GM21529 (cell line): ENCODE measurements around the gene TLCD4.
"Not testable (repeated sequence)": the region's sequence is repeated elsewhere in the genome, so short reads cannot be mapped to it uniquely, and the experiment has no call there.

ENCODE experiments used
- ATAC-seq: cut with Tn5 transposase; IDR thresholded peaks from one replicate; pipeline ENCODE4 v1.9.1; 2021; ENCODE audit not compliant: unreplicated experiment

The TLCD4 gene, protein sequence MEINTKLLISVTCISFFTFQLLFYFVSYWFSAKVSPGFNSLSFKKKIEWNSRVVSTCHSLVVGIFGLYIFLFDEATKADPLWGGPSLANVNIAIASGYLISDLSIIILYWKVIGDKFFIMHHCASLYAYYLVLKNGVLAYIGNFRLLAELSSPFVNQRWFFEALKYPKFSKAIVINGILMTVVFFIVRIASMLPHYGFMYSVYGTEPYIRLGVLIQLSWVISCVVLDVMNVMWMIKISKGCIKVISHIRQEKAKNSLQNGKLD

DNA sequence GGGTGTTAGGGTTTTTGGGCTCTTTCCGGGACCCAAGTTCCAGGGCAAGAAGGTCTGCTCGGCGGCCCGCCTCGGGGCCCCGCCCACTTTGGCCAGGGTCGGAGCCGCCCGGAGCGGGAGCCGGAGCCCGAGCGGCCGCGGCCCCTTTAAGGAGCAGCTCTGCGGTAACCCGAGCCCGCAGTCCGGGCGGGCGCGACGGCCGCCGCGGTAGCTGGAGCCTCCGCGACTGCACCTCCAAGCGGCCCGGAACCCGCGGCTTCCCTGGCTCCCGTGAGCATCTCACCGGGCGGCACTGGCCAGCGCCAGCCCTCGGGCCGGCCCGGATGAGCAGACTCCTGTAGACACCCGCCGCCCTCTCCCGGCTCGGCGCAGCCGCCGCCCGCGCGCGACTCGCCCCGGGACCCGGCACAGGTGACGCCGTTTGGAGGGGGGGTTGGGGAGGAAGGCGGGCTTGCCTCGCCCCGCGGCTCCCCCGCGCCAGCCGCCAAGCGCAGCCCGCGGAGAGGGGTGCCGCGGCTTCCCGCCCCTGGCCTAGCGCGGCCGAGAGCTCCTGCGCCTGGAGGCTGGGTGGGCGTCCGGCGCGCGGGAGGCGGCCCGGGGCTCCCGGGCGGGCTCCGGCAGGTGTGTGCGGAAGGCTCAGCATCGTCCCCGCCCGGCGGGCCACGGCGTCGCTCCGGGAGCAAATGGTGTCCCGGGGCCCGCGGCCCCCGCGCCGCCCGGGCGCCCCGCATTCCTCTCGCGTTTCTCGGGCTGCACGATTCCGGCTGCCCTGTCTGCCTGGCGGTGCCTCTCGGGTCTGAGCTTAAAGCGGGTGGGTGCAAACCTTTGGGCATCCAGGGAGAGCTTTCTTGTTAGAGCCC is at the start of gene TLCD4:
Gene TLCD4 (plus strand): TSS at position 149 of the 860 bp plus-strand sequence. CDS start 26,547 bp downstream, outside the sequence.
- ATAC-seq: peak; percentile 65

DNA sequence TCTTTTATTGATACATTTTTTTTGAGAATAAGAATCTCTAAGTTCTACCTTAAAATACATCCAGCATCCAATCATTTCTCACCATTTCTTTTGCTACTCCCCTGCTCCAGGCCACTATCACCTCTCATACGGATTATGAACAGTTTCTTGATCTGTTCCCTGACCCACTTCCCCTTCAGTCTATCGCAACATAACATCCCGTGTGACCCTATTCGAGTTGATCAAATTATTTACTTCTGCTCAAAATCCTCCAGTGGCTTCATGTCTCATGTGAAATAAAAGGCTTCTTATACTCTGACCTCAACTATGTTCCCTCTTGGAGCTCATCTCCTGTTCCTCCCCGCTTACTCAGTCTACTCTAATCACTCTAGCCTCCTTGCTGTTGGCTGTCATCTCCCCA is 49.6 kb upstream of the TLCD4 start:
- no peak for ATAC-seq

DNA sequence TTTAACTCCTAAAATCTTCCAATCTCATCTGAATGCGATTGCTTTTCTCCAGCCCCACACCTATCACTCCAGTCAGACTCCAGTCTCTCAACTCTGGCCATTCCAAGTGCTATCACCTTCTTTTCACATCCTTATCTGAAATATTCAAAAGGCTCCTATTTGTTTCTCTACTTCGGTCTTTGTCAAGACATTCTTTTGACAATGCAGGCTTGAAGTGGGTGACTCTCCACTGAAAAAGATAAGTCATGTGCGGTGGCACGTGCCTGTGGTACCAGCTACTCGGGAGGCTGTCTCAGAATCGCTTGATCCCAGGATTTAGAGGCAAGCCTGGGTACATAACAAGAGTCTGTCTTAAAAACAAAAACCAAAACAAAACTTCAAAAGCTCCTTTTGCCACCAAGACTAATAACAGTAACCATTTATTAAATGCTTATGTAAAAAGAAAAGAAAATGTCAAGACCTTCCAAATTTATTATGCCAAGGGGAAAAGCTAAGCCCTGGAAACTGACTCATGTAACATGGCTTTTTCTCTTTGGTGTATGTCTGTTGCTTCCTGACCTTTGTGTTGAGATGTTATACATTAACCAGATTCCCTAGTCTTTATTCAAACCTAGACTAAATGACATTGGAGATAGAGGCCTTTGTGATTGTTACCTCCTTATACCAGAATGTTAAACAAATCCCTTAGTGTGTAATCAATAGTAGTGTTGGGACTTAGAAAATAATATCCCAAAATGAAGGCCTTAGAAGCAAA is 48.0 kb upstream of the TLCD4 start:
- no peak for ATAC-seq

DNA sequence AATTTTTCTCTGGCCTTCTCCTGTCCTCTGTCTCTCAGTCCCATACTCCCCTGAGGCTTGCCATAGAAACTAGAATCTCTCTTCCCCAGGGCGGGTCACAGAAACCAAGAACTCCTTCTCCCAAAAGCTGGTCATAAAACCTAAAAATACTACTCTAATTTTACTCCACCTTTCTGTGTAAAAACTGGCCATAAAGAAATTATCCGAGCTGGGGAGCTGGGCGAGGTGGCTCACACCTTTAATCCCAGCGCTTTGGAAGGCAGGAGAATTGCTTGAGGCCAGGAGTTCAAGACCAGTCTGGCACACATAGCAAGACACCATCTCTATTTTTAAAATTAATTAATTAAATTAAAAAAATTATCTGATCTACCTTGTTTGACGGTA is 47.5 kb upstream of the TLCD4 start:
- no peak for ATAC-seq

DNA sequence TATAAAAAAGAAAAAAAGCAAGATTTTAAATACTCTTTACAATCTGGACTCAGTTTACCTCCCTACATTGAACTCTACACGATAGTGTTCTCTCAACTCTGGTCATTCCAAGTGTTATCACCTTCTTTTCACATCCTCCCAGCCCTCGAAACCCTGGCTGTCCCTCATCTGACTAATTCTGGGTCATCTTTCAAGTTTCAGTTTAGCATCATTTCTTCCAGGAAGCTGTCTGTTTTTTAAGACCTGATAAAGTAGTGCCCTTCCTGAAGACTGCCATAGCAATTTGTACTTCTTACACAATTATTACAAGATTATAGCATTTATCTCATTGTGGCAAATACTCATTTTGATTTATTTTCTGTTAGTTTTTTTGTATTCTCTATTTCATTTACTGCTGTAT is 45.6 kb upstream of the TLCD4 start:
- no peak for ATAC-seq

DNA sequence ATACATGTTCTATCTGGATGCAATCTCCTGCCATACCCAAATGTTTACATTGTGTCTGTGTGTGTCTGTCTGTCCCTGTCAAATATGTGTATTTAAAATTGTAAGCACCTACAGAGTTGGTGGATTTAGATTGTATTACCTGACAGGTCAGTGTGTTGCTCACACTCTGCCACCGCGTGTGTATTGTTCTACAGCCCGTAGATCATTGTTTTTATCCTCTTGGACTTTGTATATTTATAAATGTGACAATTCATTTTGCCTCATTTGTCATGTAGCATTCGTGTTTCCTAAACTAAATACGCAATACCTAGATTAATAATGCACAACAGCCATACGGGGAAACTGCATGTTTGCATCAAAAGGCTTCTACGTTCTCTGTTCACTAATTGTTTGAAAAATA is 45.0 kb upstream of the TLCD4 start:
- ATAC-seq: no peak

DNA sequence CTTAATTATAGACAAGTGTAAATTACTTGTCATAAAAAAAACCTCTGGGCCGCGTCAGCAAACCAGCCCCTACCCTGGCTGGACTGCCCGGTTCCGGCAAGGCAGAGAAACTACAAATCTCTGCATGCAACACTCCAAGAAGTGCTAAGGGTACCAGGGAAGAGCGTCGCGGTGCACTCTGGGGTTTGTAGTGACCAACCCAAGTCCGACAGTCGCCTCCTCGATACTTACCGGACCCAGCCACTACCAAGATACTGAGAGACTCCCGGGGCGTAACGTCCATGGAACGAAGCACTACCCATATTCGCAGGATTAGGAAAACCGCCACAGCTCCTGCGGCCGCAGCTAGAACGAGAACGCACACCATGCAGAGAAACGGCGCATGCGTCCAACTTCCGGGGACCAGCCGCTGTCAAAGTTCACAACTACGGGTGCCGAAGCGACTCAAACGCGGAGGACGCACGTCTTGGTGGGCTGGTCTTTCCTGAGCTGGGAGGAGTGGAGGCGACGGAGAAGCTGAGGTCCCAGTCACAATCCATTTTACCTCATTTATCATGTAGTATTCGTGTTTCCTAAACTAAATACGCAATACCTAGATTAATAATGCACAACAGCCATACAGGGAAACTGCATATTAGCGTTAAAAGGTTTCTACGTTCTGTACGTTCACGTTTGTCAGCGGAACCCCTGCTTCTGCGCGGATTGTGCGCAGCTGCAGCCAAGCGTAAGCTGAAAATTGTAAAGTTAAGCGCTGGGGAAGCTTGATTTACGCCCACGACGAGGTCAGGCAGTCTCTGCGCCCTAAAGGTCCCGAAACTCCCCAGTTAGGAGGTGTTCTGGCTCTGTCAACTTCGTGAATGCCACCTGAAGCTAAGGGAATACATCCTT is 44.4 kb upstream of the TLCD4 start, which contains the start of gene ALG14:
Gene ALG14 (minus strand): TSS at position 420 of the 888 bp plus-strand sequence. CDS start 53 bp downstream, at position 367.
- peak; percentile 98 for ATAC-seq

DNA sequence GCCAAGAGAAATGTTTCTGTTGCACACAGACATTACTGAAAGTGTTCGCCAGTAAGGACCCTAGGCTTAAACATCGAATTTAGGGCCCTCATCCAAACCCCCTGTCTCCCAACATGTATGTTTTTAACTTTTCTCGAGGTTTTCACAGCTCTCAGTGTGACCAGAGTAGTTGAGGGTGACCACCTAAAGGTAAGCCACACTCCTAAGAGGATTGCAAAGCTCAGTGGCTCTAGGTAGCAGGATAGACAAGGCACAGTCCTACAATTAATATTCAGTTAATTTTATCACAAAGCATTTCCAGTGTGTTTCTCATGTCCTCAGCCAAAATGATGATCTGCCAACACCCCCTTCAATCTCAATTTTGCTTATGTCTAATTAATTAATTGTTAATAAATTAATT is 43.7 kb upstream of the TLCD4 start:
- ATAC-seq: no peak

DNA sequence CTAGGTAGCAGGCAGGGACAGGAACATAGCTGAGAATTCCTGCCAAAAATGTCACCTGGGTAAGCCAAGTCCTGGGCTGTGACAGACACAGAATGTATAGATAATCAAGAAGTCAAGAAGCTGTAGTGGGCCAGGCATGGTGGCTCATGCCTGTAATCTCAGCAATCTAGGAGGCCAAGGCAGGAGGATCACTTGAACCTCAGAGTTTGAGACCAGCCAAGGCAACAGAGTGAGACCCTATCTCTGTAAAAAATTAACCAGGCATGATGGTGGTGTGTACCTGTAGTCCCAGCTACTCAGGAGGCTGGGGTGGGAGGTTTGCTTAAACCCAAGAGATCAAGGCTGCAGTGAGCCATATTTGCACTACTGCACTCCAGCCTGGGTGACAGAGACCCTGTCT is 41.1 kb upstream of the TLCD4 start:
- ATAC-seq: no peak

DNA sequence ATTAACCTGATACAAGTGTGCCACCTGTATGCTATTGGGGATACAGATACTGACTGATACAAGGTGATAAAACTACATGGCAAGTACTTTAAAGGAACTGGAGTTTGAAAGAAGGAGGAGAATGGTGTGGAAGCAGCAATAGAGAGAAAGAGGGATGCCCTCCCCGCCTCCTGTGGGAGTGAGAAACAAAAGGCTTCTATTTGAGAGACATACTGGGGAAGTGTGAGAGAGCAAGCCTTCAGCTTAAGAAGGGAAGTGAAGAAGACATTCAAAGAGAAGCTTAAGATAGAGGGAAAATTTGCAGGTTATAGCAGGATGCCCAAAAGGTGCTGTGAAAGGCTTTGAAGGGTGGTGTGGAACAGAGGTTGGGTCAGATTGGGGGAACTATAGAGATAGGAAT is 36.7 kb upstream of the TLCD4 start:
- ATAC-seq: no peak

DNA sequence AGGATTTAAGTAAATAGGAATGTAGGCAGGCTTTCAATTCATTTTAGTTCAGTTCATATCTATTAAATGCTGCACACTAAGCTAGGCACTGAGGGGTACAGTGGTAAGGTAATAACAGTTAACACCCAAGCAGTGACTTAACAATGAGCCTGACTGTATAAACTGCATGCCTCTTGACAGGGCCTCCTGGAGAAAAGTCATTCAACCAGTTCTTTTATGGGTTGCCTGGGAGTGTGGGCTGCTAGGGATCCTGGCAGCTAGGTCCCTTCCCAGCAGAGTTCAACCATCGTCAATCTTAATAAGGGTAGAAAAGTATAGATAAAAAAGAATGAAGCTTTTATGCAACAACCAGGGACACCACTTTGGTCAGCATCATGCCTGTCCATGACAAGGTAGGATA is 36.3 kb upstream of the TLCD4 start:
- no peak for ATAC-seq

DNA sequence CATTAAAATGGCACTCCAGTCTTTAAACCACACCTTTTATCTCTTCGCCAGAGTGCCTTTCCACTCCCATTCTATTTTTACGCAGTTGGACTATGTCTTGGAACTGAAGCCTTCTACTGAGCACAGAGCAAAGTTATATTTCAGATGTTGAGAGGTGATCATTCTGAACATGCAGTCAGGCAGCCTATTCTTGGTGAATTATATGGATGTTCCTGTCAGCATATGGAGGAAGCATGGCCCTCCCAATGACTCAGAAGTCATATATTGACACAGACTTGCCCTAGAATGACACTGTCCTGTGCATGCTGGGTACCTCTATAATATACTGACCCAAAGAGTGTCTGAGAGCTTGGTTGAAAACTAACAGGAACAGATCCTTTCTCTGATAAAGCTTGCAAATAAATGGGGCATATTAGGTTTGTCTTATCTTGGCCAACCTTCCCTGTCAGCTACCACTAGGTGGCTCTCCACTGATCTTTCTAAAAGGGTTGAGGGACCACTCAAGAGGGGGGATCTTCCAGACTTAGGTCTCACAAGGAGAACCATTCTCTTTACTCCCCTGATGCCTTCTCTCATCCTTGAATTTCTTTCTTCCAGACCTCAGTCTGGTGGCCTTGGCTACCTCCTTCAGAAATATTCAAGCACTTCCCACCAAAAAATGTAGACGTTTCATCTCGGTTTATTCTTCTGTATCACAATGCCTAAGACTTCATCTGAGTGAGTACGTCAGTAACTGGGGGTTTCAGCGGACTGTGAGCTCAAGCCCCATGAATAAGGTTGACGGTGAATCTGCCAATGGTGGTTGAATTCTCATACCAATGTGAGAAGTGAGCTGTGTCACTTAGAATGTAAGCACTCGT is 32.6 kb upstream of the TLCD4 start:
- peak; percentile 63 for ATAC-seq

DNA sequence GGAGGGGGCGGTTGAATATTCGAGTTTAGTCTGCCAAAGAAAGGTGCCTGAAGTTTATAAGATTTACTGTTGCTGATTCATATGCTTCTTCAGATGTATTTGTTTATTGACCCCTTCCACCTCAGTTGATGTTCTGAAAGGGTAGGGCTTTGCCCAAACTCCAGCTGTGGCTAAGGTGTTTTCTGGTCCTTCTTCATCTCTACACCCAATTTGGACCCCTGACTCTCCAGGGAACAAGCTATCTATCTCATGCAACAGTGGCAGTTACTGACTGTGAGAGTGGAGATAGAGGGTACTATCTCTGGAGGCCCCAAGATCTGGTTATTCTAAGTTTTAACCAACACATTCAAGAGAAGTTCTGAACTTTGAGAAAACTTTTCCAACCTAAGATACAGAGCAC is 31.8 kb upstream of the TLCD4 start:
- no peak for ATAC-seq

DNA sequence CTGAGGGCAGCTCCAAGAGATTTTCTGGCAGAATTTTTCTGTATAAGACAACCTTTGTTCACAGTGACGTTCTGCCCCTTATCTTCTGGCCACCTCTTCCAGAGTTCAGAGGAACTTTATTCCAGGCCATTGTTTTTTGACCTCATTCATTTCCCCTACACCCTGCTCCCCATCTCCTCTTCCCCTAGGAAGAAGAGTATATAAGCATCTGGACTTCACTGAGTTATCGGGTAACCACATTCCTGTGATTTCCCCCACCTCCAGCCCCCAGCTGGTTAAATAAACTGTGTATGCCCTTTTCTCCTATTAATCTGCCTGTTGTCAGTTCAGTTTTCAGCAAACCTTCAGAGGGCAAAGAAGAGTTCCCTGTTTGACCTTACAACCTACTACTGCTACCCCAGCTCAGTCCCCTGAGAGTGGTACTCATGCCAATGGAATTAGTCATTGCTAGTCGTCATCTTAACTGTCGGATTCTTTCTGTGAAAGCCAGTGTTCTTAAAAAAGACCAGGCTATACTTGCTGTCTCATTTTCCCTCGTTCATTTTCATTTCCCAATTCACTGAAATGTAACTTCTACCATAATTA is 30.1 kb upstream of the TLCD4 start:
- ATAC-seq: peak; percentile 73

DNA sequence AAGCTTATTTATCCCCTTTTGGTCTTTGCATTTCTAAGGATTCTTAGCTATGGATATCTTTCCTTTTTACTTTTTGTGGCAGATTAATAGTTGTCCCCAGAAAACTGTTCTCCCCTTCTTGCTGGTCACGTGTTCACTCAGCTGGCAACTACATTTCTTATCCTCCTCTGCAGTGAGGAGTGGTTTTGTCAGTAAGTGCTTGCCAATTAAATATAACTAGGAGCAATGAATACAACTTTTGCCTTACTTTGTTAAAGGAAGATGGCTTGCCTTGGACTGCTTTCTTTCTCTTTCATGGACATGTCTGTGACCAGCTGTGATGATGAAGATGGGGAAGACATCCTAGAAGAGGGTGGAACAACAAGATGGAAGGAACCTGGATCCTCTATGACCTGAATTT is 28.9 kb upstream of the TLCD4 start:
- ATAC-seq: no peak

DNA sequence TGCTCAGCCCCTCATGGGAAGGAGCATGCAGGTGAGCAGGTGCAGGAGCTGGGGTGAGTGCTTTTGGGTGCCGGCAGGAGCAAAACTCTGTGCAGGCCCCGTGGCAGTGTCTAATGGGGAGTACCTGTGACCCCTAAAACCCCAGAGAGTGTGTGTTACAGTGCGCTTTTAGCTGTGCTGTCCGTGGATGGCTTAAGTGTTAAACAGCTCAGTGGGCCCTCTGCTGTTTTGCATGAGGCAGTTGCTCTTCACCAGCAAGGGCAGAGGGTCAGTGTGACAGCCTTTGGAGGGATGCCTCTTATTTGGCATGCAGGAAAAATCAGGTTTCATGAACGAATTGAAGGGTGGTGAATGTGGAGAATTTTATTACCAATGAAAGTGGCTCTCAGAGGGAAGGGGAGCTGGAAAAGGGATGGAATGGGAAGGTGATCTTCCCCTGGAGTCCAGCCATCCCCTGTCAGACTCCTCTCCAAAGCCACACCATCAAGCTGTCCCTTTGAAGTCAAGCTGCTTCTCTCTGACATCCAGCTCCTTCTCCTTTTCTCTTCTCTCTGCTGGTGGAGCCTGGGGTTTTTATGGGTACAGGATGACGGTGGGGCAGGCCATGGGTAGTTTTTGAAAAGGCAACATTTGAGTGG is 27.4 kb upstream of the TLCD4 start:
- no peak for ATAC-seq

DNA sequence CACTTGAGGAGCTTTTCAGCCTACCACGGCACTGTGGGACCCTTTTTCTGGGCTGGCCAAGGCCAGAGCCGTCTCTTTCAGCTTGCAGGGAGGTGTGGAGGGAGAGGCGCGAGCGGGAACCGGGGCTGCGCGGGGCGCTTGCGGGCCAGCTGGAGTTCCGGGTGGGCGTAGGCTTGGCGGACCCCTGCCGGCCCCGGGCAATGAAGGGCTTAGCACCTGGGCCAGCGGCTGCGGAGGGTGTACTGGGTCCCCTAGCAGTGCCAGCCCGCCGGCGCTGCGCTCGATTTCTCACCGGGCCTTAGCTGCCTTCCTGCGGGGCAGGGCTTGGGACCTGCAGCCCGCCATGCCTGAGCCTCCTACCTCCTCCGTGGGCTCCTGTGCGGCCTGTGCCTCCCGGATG is 25.9 kb upstream of the TLCD4 start:
- ATAC-seq: not testable (repeated sequence)

DNA sequence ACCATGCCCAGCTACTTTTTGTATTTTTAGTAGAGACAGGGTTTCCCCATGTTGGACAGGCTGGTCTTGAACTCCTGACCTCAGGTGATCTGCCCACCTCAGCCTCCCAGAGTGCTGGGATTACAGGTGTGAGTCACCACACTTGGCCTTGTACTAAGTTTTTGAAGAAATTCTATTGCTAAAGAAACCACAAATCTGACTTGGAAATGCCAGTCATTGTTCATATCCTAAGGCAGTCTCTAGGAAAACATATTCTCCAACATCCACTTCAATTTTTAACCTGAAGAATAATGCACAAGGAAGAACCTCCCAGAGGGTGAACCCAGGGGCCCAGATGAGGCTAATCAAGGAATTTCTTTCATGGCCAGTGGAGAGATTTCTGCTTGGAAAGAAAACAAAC is 24.3 kb upstream of the TLCD4 start:
- ATAC-seq: not testable (repeated sequence)

DNA sequence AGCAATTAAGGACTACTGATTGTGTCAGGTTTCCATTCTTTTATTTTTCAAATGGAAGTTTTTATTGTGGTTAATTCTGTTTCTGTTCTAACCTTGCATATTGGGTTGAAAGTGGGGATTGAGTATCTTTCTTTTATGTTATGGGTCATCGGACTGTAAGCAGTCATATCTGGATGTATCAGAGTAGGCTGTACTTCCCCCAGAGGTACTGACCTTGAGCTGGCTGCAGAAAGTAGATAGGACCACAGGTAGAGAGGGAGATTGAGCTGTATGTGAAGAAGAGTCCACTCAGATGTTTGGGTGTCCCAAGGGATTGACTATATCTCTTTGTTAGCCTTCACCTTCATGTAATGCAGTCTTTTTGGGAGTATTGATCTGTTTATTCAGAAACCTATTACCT is 23.9 kb upstream of the TLCD4 start:
- no peak for ATAC-seq
